PC-3 (cell line): Measurements from ENCODE around the gene MAB21L1.

ENCODE experiments used
- CTCF ChIP-seq: fragments of 300-600 bp; sonication (generic); conservative IDR thresholded peaks from 2 replicates; pipeline ENCODE4 v1.5.1; 2017; ENCODE audit warnings: antibody characterized with exemption, low read depth, mild to moderate bottlenecking, low read length
- EZH2phosphoT487 ChIP-seq: fragments of 300-600 bp; sonication (generic); IDR thresholded peaks from 2 replicates; pipeline ENCODE4 v1.6.1; 2018; ENCODE audit warnings: mild to moderate bottlenecking, antibody characterized with exemption, low read length, borderline replicate concordance

GRCh38 chr13:35449821-35450220, 26.7 kb downstream of the MAB21L1 start:
- TF ChIP-seq CTCF (no peak), EZH2phosphoT487 (no peak)
